Esophagus squamous epithelium (tissue), 5 donors: ENCODE measurements around the gene RREB1. TPM values are rescaled to one million over a fixed set of nuclear protein-coding genes. Genes with fewer than 3 reads are reported as not detected.
A peak's percentile ranks its signal among the peaks of the same experiment; 100 is the strongest.
"Not testable (repeated sequence)": the region's sequence is repeated elsewhere in the genome, so short reads cannot be mapped to it uniquely, and the experiment has no call there.

Experiments used
- DNase-seq: peaks from one replicate; lab custom pipeline; 2025; lab: John Stamatoyannopoulos, UW
- H3K27ac ChIP-seq, 4 donors: fragments of 200-600 bp; sonication (generic); one replicate each; pipeline ENCODE4 v1.5.1; 2016 to 2019; ENCODE audit warnings: mild to moderate bottlenecking in 1 of 4
- H3K27me3 ChIP-seq, 4 donors: fragments of 200-600 bp; sonication (generic); 1 replicate in 3 of 4; 2 replicates in 1 of 4; pipeline versions ENCODE4 v1.5.1 to v1.6.0; 2017 to 2021; ENCODE audit warnings: antibody characterized with exemption in 1 of 4
- H3K36me3 ChIP-seq, 3 donors: fragments of 200-600 bp; sonication (generic); one replicate each; pipeline ENCODE4 v1.5.1; 2016 to 2019
- H3K4me1 ChIP-seq, 3 donors: fragments of 200-600 bp; sonication (generic); one replicate each; pipeline ENCODE4 v1.5.1; 2017 to 2019
- H3K4me3 ChIP-seq, 4 donors: fragments of 200-600 bp; sonication (generic); 1 replicate in 3 of 4; 2 replicates in 1 of 4; pipeline ENCODE4 v1.5.1; 2016 to 2019; ENCODE audit warnings: mild to moderate bottlenecking in 2 of 4, moderate library complexity in 1 of 4
- H3K9me3 ChIP-seq, 3 donors: fragments of 200-600 bp; sonication (generic); one replicate each; pipeline ENCODE4 v1.5.1; 2016 to 2019
- CTCF ChIP-seq, 6 experiments: fragments of 450-650 bp in 4 of 6; fragments of 200-600 bp in 2 of 6; sonication (generic) in 2 of 6; IDR thresholded peaks; one replicate each; pipeline ENCODE4 v1.5.1; 2016 to 2019; ENCODE audit warnings: antibody characterized with exemption in 6 of 6, mild to moderate bottlenecking in 4 of 6, moderate library complexity in 4 of 6
- POLR2A ChIP-seq, 4 donors: fragments of 450-650 bp; IDR thresholded peaks; one replicate each; pipeline ENCODE4 v1.6.1; 2017; ENCODE audit warnings: antibody characterized with exemption in 4 of 4, mild to moderate bottlenecking in 4 of 4, moderate library complexity in 3 of 4
- WGBS, 2 donors: methylation state at CpG; one replicate each; pipeline ENCODE4 v1.1.5; 2018; 5-methylcytosine and 5-hydroxymethylcytosine counted together
- intact Hi-C: fragments of 100-400 bp; cut with DNase I; formaldehyde crosslinking; loops from one replicate; pipeline ENCODE4 v1.15.0; 2022
- total RNA-seq, 4 donors: library from RNA; depleted of rRNA; stranded (reverse); fragments of >200 nt; gene quantifications; one replicate each; pipeline ENCODE4 v1.1.0, GENCODE V29; 2016
- donor health status: DM: yes; HTN: yes; CAD: no.

Gene RREB1
- total RNA-seq, 4 donors from 2014 or later: 41.7 to 79.6 (median 57.5) TPM

- TF ChIP-seq POLR2A (IDR thresholded peaks at IDR 0.05) (no peak), CTCF (IDR thresholded peaks at IDR 0.05) (no peak)
- intact Hi-C loops: no loop called here
- WGBS, 2 donors: 63 to 67% methylated on average over 11 to 13 of the region's 13 CpGs
- peak overlapping the region; percentile 34 to 86 (median 56) for H3K27ac ChIP-seq
- H3K9me3 ChIP-seq: no peaks in the 10 kb centered on the region
- H3K4me3 ChIP-seq: no peak overlapping the region
- peaks cover 0 to 4% (median 0%) of the 10 kb centered on the region in 3 donors for H3K36me3 ChIP-seq
- peaks cover 39 to 94% (median 53%) of the 10 kb centered on the region in 3 donors for H3K4me1 ChIP-seq
- no peak for DNase-seq
- no peaks in the 10 kb centered on the region for H3K27me3 ChIP-seq
Observed at GRCh38 chr6:7154341-7155139, 46.8 kb downstream of the RREB1 start.

GRCh38 chr6:7155871-7156579, 48.3 kb downstream of the RREB1 start:
- Histone ChIP-seq H3K9me3 (no peaks in the 10 kb centered on the region), H3K4me1 (peaks cover 39 to 97% (median 56%) of the 10 kb centered on the region in 3 donors), H3K36me3 (peaks cover 0 to 4% (median 0%) of the 10 kb centered on the region in 3 donors), H3K4me3 (no peak overlapping the region), H3K27me3 (no peaks in the 10 kb centered on the region), H3K27ac (peak overlapping the region; percentile 34 to 86 (median 73))
- WGBS, 2 donors: 48 to 55% methylated on average over 7 of the region's 7 CpGs
- intact Hi-C loops: no loop called here
- TF ChIP-seq CTCF (IDR thresholded peaks at IDR 0.05) (no peak), POLR2A (IDR thresholded peaks at IDR 0.05) (no peak)
- no peak for DNase-seq

- Histone ChIP-seq H3K4me3 (no peak overlapping the region), H3K27me3 (no peaks in the 10 kb centered on the region), H3K36me3 (peaks cover 0 to 4% (median 0%) of the 10 kb centered on the region in 3 donors), H3K4me1 (peaks cover 37 to 97% (median 59%) of the 10 kb centered on the region in 3 donors), H3K27ac (peak overlapping the region; percentile 34 to 86 (median 73)), H3K9me3 (no peaks in the 10 kb centered on the region)
- 48 to 61% methylated on average over 10 to 11 of the region's 11 CpGs for WGBS, 2 donors
- no peak for DNase-seq
- no peak for TF ChIP-seq CTCF (IDR thresholded peaks at IDR 0.05)
- no peak for TF ChIP-seq POLR2A (IDR thresholded peaks at IDR 0.05)
- intact Hi-C loops: no loop called here
Observed at GRCh38 chr6:7156643-7157278, 49.0 kb downstream of the RREB1 start.

GRCh38 chr6:7157307-7157706, 49.5 kb downstream of the RREB1 start:
- DNase-seq, intact Hi-C loops, H3K36me3 ChIP-seq, H3K4me3 ChIP-seq, H3K27me3 ChIP-seq, H3K9me3 ChIP-seq: not testable (repeated sequence)
- peaks cover 39 to 97% (median 55%) of the 10 kb centered on the region in 3 donors for H3K4me1 ChIP-seq
- WGBS, 2 donors: 81 to 95% methylated on average over 5 of the region's 7 CpGs
- peak overlapping the region; percentile 34 to 86 (median 73) for H3K27ac ChIP-seq

- peak overlapping the region; percentile 18 to 86 (median 56) for H3K27ac ChIP-seq
- no peaks in the 10 kb centered on the region for H3K9me3 ChIP-seq
- WGBS, 2 donors: 42 to 57% methylated on average over 6 of the region's 6 CpGs
- H3K4me1 ChIP-seq: peaks cover 40 to 97% (median 52%) of the 10 kb centered on the region in 3 donors
- no peaks in the 10 kb centered on the region for H3K27me3 ChIP-seq
- H3K36me3 ChIP-seq: peaks cover 0 to 4% (median 0%) of the 10 kb centered on the region in 3 donors
- DNase-seq: no peak
- TF ChIP-seq POLR2A (IDR thresholded peaks at IDR 0.05) (no peak), CTCF (IDR thresholded peaks at IDR 0.05) (no peak)
- H3K4me3 ChIP-seq: no peak overlapping the region
- intact Hi-C loops: no loop called here
Observed at GRCh38 chr6:7157752-7158616, 50.2 kb downstream of the RREB1 start.
